Caco-2 (cell line): ENCODE data around the gene TMEM120A. TPM values are rescaled to one million over a fixed set of nuclear protein-coding genes. Genes with fewer than 3 reads are reported as not detected.
A peak's percentile ranks its signal among the peaks of the same experiment; 100 is the strongest.

Source experiments
- BruUV-seq: library from RNA; stranded (reverse); fragments of 400-500 nt; replicated peaks from 2 replicates; lab custom pipeline; 2021; lab: Mats Ljungman, UMichigan
- CTCF ChIA-PET: fragments of 300-600 bp; sonication (Branson Sonifier 250); formaldehyde crosslinking; loops from one replicate; lab custom pipeline; 2022; ENCODE audit warnings: antibody characterized with exemption; lab: Charles Lee
- POLR2A ChIA-PET: fragments of 300-600 bp; sonication (Branson Sonifier 250); formaldehyde crosslinking; loops from one replicate; lab custom pipeline; 2022; ENCODE audit warnings: antibody characterized with exemption; lab: Charles Lee
- DNase-seq, 2 experiments: peaks; one replicate each; pipeline versions ENCODE4 v3.0.0 to v3.0.0-alpha.2; 2020 to 2022
- H3K27me3 ChIP-seq: replicated peaks from 2 replicates; pipeline ENCODE4 v1.6.0; 2011; ENCODE audit warnings: low read length; ENCODE audit not compliant: control insufficient read depth, insufficient read depth
- H3K36me3 ChIP-seq: 2 replicates; pipeline ENCODE4 v1.5.1; 2011; ENCODE audit warnings: low read length; ENCODE audit not compliant: control insufficient read depth, insufficient read depth
- H3K4me1 ChIP-seq: fragments of 250-450 bp; sonication (Bioruptor Pico); 2 replicates; pipeline ENCODE4 v1.5.1; 2020; ENCODE audit warnings: mild to moderate bottlenecking
- H3K4me3 ChIP-seq: 2 replicates; pipeline ENCODE4 v1.5.1; 2011; ENCODE audit warnings: low read depth, mild to moderate bottlenecking, control low read depth, low read length
- H3K9me3 ChIP-seq: fragments of 250-450 bp; sonication (Bioruptor Pico); 2 replicates; pipeline ENCODE4 v1.5.1; 2020; ENCODE audit warnings: mild to moderate bottlenecking, moderate library complexity
- H3K27ac Mint-ChIP-seq: one replicate; pipeline ENCODE4 v1.8.0; 2022; ENCODE audit warnings: mixed read lengths; ENCODE audit not compliant: unreplicated experiment
- H3K27me3 Mint-ChIP-seq: one replicate; pipeline ENCODE4 v1.8.0; 2022; ENCODE audit warnings: mixed read lengths; ENCODE audit not compliant: insufficient read depth, unreplicated experiment
- H3K36me3 Mint-ChIP-seq: one replicate; pipeline ENCODE4 v1.8.0; 2022; ENCODE audit warnings: mild to moderate bottlenecking, mixed read lengths; ENCODE audit not compliant: insufficient read depth, unreplicated experiment
- H3K4me1 Mint-ChIP-seq: one replicate; pipeline ENCODE4 v1.8.0; 2022; ENCODE audit warnings: low read depth, mixed read lengths; ENCODE audit not compliant: unreplicated experiment
- H3K4me3 Mint-ChIP-seq: one replicate; pipeline ENCODE4 v1.8.0; 2022; ENCODE audit warnings: mild to moderate bottlenecking, moderate library complexity, mixed read lengths; ENCODE audit not compliant: unreplicated experiment
- H3K9me3 Mint-ChIP-seq: one replicate; pipeline ENCODE4 v1.8.0; 2022; ENCODE audit warnings: mixed read lengths; ENCODE audit not compliant: unreplicated experiment
- intact Hi-C: fragments of 100-400 bp; cut with micrococcal nuclease; formaldehyde crosslinking; loops from one replicate; pipeline ENCODE4 v1.10.0; 2022; ENCODE audit not compliant: unreplicated experiment
- total RNA-seq: library from RNA; stranded (reverse); gene quantifications from 2 replicates; pipeline ENCODE4 v1.2.3, GENCODE V29; 2022
- TF ChIP-seq, protein P1 (sequence below), 2 experiments: fragments of 200-600 bp in 1 of 2; IDR thresholded peaks; 1 replicate in 1 of 2; 2 replicates in 1 of 2; pipeline versions ENCODE4 v1.5.1 to v1.8.0; 2011 to 2022; ENCODE audit warnings: antibody characterized with exemption in 1 of 2, control low read depth in 1 of 2, inconsistent platforms in 1 of 2, low read depth in 1 of 2, low read length in 1 of 2, mild to moderate bottlenecking in 1 of 2, moderate library complexity in 1 of 2; ENCODE audit not compliant: insufficient read depth in 1 of 2, severe bottlenecking in 1 of 2, unreplicated experiment in 1 of 2

TMEM120A gene
- total RNA-seq, 1 experiment from 2014 or later = 65.4 TPM

- TF ChIP-seq, protein P1, sequence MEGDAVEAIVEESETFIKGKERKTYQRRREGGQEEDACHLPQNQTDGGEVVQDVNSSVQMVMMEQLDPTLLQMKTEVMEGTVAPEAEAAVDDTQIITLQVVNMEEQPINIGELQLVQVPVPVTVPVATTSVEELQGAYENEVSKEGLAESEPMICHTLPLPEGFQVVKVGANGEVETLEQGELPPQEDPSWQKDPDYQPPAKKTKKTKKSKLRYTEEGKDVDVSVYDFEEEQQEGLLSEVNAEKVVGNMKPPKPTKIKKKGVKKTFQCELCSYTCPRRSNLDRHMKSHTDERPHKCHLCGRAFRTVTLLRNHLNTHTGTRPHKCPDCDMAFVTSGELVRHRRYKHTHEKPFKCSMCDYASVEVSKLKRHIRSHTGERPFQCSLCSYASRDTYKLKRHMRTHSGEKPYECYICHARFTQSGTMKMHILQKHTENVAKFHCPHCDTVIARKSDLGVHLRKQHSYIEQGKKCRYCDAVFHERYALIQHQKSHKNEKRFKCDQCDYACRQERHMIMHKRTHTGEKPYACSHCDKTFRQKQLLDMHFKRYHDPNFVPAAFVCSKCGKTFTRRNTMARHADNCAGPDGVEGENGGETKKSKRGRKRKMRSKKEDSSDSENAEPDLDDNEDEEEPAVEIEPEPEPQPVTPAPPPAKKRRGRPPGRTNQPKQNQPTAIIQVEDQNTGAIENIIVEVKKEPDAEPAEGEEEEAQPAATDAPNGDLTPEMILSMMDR (IDR thresholded peaks at IDR 0.05; ENCODE audit: insufficient read depth in 1 of 2, low read depth in 1 of 2, low read length in 1 of 2, severe bottlenecking in 1 of 2, unreplicated experiment in 1 of 2) = no peak
- Mint-ChIP-seq H3K27ac (no peak overlapping the region), H3K4me3 (no peak overlapping the region), H3K27me3 (no peaks in the 10 kb centered on the region), H3K36me3 (peaks cover 61% of the 10 kb centered on the region), H3K9me3 (no peaks in the 10 kb centered on the region), H3K4me1 (no peaks in the 10 kb centered on the region)
- intact Hi-C loops = no loop called here
- no peaks in the 10 kb centered on the region for H3K27me3 ChIP-seq
- peaks cover 1% of the 10 kb centered on the region for H3K36me3 ChIP-seq
- no TSS peak for BruUV-seq
- CTCF ChIA-PET = no interaction called here
- POLR2A ChIA-PET = no interaction called here
- DNase-seq = no peak
- H3K4me3 ChIP-seq = no peak overlapping the region
- 0 out of 2 replicates have a peak, but pooled peaks cover 5% of the 10 kb centered on the region for H3K4me1 ChIP-seq
- H3K9me3 ChIP-seq = no peaks in the 10 kb centered on the region
Measured at GRCh38 chr7:75977743-75978142, 16.7 kb downstream of the TMEM120A start.

DNA sequence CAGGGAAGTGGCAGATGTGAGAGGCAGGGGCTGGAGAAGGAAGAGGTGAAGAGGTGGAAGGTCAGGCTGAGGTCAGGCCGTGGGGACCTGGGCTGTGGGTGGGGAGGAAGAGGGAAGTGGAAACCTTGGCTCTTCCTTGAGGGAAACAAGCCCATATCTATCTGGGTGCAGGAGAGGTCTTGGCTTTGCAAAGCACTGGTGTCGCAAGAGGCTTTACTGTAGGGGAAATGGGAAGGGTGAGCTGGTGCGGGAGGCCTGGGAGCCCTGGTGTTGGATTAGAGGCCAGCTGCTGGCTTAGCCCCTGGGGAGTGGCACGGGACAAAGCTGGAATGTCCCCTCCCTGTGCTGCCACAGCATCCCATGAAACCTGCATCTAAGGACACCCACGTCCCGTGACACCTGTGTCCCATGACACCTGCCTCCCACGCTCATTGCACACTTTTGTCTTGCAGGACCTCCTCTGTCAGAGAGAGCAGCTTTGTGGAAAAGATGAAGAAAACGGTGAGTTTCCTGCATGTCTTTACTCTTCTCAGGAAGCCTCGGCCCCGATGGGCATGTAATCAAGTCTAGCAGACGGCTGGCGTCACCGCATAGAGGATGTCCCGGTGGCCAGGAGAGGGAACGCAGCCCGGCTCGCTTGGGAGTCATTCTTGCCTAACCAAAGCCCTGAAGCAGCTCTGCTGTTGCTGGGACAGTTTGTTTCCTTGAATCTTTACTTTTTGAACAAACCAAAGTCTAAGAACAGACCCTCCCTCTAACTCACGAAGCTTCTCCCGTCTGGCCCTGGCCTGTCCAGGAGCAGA is 22.2 kb downstream of the TMEM120A start:
- H3K9me3 Mint-ChIP-seq = no peaks in the 10 kb centered on the region
- TF ChIP-seq, protein P1 (IDR thresholded peaks at IDR 0.05; ENCODE audit: insufficient read depth in 1 of 2, low read depth in 1 of 2, low read length in 1 of 2, severe bottlenecking in 1 of 2, unreplicated experiment in 1 of 2) = peak; percentile 33
- POLR2A ChIA-PET = interaction anchor here (0.6 kb wide), 1 partner anchor 57 kb away, joined by 3 read pairs; no protein-coding TSS in a partner anchor
- peaks cover under 1% of the 10 kb centered on the region; the same call in 1 of the 2 replicates for H3K36me3 ChIP-seq
- H3K4me1 ChIP-seq = peaks cover 10% of the 10 kb centered on the region; the same call in 1 of the 2 replicates
- peak overlapping the region; percentile 67 for H3K27ac Mint-ChIP-seq
- CTCF ChIA-PET = interaction anchor here (0.7 to 1.4 kb wide), 2 partner anchors 48 to 94 kb away, joined by 4 to 5 read pairs; partner anchors contain the start of gene RHBDD2
- peaks cover 45% of the 10 kb centered on the region for H3K36me3 Mint-ChIP-seq
- peak in 1 of 2 experiments; percentile 69 for DNase-seq
- no peaks in the 10 kb centered on the region for H3K27me3 Mint-ChIP-seq
- intact Hi-C loops = no loop called here
- BruUV-seq = no TSS peak
- H3K9me3 ChIP-seq = no peaks in the 10 kb centered on the region
- no peak overlapping the region for H3K4me3 Mint-ChIP-seq
- H3K4me1 Mint-ChIP-seq = peaks cover 25% of the 10 kb centered on the region
- H3K27me3 ChIP-seq = no peaks in the 10 kb centered on the region
- no peak overlapping the region for H3K4me3 ChIP-seq

DNA sequence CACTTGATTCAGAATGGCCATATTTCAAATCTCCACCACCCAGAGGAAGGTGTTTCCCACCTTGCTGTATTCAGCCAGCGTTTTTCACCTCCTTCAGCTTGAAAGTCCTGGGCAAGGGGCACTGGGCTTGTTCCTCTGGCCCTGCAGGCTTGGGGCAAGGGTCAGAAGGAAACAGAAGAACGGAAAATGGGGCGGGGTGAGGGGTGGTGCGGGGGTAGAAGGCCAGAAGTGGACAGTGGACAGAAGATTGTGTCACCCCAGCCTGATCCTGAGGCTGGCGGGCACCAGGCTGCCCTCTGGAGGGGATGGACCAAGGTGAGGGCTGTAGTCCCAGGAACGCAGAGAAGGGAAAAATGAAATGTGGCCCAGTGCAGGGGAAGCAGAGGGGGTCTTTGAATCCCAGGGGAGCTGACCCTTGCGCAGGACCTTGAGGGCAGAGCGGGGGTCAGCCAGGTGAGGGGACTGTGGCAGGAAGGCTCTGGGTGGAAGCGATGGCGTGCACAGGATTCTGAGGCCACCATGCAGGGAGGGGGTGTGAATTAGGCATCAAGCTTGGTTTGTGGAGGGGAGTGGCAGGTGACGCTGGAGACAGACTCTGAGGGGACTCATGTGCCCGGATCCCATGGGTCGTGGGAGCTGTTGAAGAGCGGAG is 23.0 kb downstream of the TMEM120A start:
- peak overlapping the region; percentile 38 for H3K4me3 Mint-ChIP-seq
- H3K4me3 ChIP-seq = no peak overlapping the region
- peaks cover 25% of the 10 kb centered on the region for H3K4me1 Mint-ChIP-seq
- ChIA-PET POLR2A (interaction anchor here (0.6 kb wide), 1 partner anchor 56 kb away, joined by 3 read pairs; no protein-coding TSS in a partner anchor), CTCF (interaction anchor here (1.0 kb wide), 1 partner anchor 105 kb away, joined by 3 read pairs; no protein-coding TSS in a partner anchor)
- peaks cover 45% of the 10 kb centered on the region for H3K36me3 Mint-ChIP-seq
- TF ChIP-seq, protein P1 (IDR thresholded peaks at IDR 0.05; ENCODE audit: insufficient read depth in 1 of 2, low read depth in 1 of 2, low read length in 1 of 2, severe bottlenecking in 1 of 2, unreplicated experiment in 1 of 2) = peak in 1 of 2 experiments; percentile 30
- no peaks in the 10 kb centered on the region for H3K9me3 ChIP-seq
- no peaks in the 10 kb centered on the region for H3K9me3 Mint-ChIP-seq
- no peaks in the 10 kb centered on the region for H3K27me3 Mint-ChIP-seq
- peak overlapping the region; percentile 67 for H3K27ac Mint-ChIP-seq
- DNase-seq = no peak
- intact Hi-C loops = no loop called here
- no TSS peak for BruUV-seq
- no peaks in the 10 kb centered on the region; the same call in 1 of the 2 replicates for H3K36me3 ChIP-seq
- peaks cover 10% of the 10 kb centered on the region; the same call in 1 of the 2 replicates for H3K4me1 ChIP-seq
- H3K27me3 ChIP-seq = no peaks in the 10 kb centered on the region
